ENCODE measurements around the gene KIF2A.

KIF2A gene

GRCh38 chr5:62296998-62297397 is 9.0 kb upstream of the KIF2A start:
- no peak for DNase-seq

DNA sequence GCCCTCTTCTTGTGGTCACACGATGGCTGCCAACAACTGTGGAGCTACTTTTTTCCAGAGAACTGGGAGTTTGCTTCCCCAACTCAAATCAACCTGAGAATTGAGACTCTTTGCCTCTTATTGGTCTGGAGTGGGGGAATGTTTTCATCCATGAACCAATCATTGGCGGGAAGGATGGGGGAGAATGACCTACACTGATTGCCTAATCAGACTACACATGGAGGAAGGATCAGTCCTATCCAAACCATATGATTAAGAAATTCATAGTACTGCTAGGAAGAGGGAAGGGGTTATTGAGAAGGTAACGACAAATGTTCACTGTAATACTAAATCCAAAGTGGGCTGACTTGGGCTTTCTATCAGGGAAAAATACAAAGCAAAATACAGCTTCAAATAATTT is 7.9 kb upstream of the KIF2A start:
- DNase-seq = no peak

- no peak for DNase-seq
These were observed 6.9 kb upstream of the KIF2A start for GRCh38 chr5:62299101-62299500.

DNA sequence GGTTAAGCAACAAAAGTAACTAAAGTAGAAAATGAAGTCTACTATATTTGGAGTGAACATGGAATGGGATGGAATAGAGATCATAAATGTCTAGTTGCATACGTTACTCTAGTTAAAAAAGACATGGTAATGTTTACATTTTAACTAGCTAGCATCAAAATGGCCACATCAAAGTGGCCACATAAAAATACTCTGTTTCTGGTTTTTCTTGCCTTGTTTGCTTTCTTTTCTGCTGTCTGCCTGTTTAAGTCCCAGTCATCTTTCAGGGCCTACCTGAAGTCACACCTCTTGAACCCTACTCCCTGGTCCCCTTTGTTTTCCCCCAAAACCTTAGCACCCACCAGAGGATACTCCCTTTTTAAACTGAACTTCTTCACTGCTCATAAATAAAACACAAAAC is 6.4 kb upstream of the KIF2A start:
- no peak for DNase-seq

DNA sequence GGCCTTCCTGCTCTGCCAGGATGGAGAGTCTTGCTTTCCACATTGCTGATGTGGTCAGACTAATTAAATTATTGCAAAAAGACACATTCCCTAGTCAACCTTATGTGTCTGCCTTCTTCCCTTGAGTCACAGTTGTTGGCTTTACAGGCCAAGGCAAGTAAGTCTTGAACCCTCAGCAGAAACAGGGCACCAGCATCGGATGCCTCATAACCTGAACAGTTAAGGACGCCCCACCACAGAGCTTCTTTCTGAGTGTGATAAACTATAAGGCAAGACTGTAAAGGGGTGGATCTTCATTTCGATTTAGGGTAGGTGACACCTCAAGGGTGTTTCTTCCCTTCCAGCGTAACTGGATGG is 670 bp upstream of the KIF2A start:
- DNase-seq = no peak

- no peak for DNase-seq
These were observed 403 bp downstream of the KIF2A start for GRCh38 chr5:62306323-62306895.

DNA sequence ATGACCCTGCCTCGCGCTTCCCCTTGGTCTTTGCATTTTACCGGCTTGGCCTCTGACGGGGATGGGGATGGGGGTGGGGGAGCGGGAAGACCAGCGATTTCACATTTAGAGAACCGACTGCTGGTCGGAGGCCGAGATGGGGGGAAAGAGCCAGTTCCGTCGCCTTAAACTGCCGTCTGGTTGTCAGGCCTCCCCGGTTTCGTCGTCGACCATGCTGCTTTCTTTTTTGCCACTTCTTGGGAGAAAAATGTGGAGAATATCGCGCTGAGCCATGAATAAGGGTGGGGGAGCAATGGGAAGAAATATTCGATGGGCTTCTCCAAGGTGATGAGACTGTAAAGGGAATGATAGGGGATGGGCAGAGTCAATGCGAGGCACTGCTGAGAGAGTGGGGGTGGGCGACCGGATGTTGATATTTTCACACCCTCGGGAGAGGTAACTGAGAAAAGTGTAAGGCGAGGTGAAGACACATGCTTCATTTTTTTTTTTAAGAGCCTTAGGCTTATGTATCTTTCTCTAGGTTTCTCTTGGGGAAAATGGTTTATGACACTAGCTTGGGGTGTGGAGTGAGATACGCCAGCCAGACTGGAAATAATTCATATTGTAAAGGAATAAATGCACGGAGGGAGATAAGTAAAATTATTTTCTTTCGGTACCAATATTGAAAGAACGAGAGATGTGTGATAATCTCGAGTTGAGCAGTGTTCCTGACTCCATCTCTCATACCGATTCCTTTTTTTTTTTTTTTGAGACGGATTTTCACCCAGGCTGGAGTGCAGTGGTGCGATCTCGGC is 1.1 kb downstream of the KIF2A start:
- DNase-seq = peak; percentile 67

DNA sequence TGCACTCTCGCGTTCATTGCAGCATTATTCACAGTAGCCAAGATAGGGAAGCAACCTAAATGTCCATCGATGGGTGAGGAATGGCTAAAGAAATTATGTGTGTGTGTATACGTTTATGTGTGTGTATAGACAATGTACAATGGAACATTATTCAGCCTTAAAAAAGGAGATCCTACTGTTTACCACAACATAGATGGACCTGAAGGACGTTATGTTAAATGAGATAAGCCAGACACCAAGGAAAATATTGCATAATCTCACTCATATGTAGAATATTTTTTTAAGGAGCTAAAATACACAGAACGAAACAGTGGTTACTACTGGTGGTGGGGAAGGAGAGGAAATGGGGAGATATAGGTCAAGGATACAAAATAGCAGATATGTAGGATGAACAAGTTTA is 2.4 kb downstream of the KIF2A start:
- DNase-seq = no peak

DNA sequence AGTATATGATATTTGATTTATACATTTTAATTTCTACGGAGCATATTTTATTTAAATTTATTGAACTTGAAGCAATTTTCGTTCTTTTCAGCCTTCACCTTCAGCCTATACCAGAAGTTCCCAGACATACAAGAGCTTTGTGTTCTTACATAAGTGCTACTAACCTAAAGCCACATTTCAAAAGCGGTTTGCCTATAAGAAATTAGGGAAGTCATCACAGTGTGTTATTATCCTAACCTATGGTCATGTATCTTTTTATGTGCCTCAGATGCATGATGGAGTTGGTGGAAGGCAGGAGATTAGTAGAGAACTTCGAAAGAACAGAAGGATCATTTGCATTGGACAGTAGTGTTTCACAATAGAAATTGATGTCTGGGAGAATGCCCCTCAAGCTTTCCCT is 3.1 kb downstream of the KIF2A start:
- no peak for DNase-seq

DNA sequence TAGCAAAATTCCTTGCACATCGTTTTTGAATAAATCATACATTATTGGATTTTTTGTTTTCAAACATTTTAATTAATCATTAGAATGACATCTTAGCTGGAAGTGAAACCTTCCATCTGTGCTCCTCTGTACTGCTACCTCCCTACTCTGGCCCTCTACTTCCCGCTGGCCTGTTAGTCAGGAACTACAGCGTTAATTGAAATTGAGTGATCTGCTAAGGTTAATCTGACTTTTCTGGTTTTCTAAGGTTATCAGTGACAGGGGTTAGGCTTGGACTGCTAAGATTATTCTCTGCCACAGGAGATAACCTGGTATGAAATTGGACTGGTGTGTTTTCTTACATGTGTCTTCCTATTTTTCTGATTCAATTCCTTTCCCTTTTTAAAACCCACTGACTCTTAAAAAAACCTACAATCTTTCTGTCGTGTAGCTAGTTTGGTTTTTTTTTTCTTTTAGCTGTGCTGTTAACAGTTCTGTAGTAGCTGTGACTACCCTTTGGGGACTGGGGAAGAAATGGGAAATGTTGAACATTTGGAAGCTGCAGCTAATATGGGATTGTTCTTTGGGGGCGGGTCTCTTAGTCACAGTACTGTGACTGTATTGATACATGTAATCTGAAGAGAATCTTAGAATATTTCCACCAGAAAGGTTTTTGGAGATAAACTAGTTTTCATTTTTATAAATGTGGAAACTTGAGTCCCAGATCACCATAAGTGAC is 4.6 kb downstream of the KIF2A start:
- DNase-seq = no peak

DNA sequence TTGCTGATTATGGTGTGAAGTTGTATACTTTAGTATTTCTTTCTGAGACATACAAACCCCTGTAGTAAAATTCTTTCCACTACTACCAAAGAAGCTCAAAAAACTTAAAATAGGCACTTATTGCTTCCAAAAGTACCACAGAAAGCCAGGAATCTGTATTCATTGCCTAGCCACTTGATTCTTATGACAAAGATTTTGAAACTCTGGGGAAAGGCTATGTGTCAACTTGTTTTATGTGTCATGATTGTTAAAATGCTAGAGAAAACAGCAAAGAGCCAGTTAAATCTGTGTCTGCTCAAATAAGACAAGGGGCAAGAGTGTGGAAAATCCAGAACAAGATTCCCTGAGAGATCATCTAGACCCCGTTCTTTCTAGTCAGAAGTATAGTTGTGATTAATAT is 6.0 kb downstream of the KIF2A start:
- no peak for DNase-seq

DNA sequence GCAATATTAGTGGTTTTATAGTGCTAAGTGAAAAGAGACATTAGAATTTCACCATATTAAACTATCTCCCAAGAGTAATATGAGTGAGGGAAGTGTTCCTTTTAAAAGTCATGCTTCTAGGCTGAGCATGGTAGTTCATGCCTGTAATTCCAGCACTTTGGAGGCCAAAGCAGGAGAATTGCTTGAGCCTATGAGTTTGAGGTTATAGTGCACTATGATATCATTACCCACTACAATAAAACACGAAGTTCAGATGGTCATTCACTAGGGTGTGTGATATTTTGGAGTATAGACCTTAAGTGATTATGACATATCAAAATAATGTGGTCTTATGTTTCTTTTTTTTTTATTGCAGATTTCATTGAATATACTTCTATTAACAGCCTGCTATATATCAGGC is 6.7 kb downstream of the KIF2A start:
- no peak for DNase-seq

- no peak for DNase-seq
These were observed 8.3 kb downstream of the KIF2A start for GRCh38 chr5:62314213-62314830.

GRCh38 chr5:62315376-62316175 is 9.6 kb downstream of the KIF2A start:
- DNase-seq = no peak

GRCh38 chr5:62316176-62316502 is 10.1 kb downstream of the KIF2A start:
- DNase-seq = no peak

- DNase-seq = no peak
These were observed 11.8 kb downstream of the KIF2A start for GRCh38 chr5:62317810-62318209.

- DNase-seq = no peak
These were observed 16.5 kb downstream of the KIF2A start for GRCh38 chr5:62322484-62322883.

DNA sequence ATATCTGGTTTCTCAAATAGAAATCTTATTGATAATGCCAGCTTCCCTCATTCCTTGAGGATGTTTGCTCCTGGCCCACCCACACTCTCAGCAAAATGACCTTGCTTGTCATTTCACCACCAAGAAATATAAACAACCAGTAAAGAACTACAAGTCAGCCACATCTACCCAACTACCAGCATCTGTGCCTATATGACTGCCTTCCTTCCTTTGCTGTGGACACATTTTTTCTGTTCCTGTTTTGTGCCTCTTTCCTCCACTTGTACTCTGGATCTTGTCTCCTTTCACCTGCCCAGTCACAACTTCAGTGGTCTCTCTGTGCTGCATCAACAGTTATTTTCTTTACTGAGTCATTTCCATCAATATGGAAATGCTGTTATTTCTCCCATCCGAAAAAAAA is 20.3 kb downstream of the KIF2A start:
- DNase-seq = no peak

- DNase-seq = no peak
These were observed 20.7 kb downstream of the KIF2A start for GRCh38 chr5:62326702-62327101.

DNA sequence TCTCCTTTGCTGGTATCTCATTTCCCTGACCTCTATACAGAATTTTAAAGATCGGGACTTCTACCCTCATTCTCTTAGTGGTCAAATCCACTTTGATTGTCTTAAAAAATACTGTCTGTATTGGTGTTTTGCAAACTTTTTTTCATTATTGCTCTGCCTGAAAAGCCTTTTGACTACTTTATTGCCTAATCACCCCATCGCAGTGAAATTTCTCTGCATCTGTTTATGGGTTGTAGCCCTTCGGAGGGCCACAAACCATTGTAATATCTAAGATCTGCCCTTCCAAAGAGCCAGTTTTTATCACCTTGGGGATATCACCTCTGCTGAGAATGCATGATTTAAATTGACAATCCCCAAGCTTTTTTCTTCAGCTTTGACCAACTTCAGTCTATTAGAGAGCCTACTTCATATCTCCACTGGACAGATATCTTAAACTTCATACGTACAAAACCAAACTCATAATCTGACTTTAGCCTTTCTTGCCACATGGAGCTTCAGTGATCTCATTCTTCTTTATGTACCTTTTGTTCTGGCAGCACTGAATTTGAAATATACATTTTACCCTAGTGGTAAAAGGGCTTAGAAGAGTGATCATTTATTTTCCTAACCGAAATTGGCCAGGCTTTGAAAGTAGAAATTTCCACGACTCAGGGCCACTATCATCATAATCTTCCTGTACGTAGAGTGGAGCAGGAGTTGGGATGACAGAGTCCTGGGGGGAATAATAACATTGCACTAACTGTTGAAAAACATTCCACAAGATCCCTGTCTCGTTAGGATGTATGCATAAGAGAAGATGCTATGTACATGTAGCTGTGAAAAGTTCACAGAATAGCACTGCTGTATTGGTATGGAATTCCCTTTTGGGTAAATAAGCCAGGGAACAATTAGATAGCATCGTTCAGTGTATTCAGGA is 21.4 kb downstream of the KIF2A start:
- no peak for DNase-seq

- DNase-seq = no peak
These were observed 22.9 kb downstream of the KIF2A start for GRCh38 chr5:62328772-62329491.
